DMS114 treated with DMSO at 0.1 percent for 48 hours (cell line): ENCODE data around the gene RIC1.

ENCODE experiments used
- DNase-seq: peaks from one replicate; lab custom pipeline; 2025; ENCODE audit not compliant: unreplicated experiment; lab: John Stamatoyannopoulos, UW

RIC1 gene

DNA sequence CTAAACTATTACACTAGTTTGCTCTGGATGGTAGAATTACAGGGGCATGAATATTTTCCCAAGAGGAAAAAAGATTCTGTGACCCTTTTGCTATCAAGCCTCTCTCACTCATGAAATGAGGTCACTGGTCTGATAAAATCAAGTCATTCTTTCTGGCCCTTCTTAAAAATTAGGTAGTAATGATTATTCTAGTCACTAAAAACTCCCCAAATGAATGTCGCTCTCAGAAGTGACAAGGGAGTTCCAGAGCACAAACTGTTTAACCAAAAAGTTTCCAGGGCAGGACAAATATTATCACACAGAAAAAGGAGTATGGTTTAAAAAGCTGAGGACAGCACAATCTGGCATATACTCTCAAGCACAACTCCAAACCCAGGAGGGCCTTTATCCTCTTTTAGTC lies 191.5 kb downstream of the RIC1 start:
- DNase-seq = no peak

DNA sequence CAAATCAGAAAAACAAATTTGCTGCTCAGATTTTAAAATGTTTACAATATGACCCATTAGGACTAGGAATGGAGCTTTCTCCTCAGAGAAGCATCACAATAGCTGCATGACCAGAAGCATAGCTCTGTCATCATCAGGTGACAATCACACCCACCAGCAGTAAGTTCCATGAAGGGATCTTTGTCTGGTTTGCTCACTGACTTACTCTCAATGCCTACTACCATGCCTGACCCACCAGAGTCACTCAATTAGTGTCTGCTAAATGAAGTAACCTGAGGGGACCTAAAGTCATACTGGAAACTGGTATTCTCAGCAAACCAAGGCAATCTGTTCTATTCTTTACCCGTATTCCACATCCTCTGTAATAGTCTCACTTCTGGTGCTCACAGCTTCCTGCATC lies 196.3 kb downstream of the RIC1 start:
- no peak for DNase-seq
